ENCODE data around the gene BMPR1B. TPM values are rescaled to one million over a fixed set of nuclear protein-coding genes. Genes with fewer than 3 reads are reported as not detected.

Gene BMPR1B
- total and polyA plus RNA-seq, 4 donors, result 0.27 to 0.70 (median 0.48) TPM

GRCh38 chr4:94741304-94741703 lies 16.5 kb upstream of the BMPR1B start:
- Histone ChIP-seq H3K9me3 (ENCODE audit: control insufficient read depth in 4 of 4, low read length in 3 of 4) (no peaks in the 10 kb centered on the region), H3K27ac (ENCODE audit: low read depth in 1 of 2, low read length in 2 of 2) (no peak overlapping the region), H3K36me3 (ENCODE audit: control insufficient read depth in 4 of 4, insufficient read depth in 3 of 4, low read depth in 1 of 4, low read length in 3 of 4) (no peaks in the 10 kb centered on the region), H3K27me3 (ENCODE audit: control insufficient read depth in 4 of 4, insufficient read depth in 4 of 4, low read length in 3 of 4) (no peaks in the 10 kb centered on the region), H3K4me1 (ENCODE audit: control insufficient read depth in 4 of 4, insufficient read depth in 4 of 4, low read length in 3 of 4) (no peaks in the 10 kb centered on the region), H3K9ac (ENCODE audit: low read depth in 1 of 2, low read length in 2 of 2) (no peak overlapping the region), H3K4me3 (ENCODE audit: low read depth in 1 of 3, low read length in 3 of 3) (no peak overlapping the region)
- no peak for DNase-seq (ENCODE audit: low spot score)
- TF ChIP-seq, protein P1, sequence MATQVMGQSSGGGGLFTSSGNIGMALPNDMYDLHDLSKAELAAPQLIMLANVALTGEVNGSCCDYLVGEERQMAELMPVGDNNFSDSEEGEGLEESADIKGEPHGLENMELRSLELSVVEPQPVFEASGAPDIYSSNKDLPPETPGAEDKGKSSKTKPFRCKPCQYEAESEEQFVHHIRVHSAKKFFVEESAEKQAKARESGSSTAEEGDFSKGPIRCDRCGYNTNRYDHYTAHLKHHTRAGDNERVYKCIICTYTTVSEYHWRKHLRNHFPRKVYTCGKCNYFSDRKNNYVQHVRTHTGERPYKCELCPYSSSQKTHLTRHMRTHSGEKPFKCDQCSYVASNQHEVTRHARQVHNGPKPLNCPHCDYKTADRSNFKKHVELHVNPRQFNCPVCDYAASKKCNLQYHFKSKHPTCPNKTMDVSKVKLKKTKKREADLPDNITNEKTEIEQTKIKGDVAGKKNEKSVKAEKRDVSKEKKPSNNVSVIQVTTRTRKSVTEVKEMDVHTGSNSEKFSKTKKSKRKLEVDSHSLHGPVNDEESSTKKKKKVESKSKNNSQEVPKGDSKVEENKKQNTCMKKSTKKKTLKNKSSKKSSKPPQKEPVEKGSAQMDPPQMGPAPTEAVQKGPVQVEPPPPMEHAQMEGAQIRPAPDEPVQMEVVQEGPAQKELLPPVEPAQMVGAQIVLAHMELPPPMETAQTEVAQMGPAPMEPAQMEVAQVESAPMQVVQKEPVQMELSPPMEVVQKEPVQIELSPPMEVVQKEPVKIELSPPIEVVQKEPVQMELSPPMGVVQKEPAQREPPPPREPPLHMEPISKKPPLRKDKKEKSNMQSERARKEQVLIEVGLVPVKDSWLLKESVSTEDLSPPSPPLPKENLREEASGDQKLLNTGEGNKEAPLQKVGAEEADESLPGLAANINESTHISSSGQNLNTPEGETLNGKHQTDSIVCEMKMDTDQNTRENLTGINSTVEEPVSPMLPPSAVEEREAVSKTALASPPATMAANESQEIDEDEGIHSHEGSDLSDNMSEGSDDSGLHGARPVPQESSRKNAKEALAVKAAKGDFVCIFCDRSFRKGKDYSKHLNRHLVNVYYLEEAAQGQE (IDR thresholded peaks at IDR 0.05), result no peak
- no peak for TF ChIP-seq SP1 (IDR thresholded peaks at IDR 0.05)
- WGBS, result 92% methylated on average over 1 of the region's 1 CpG

GRCh38 chr4:94743838-94744237 lies 13.9 kb upstream of the BMPR1B start:
- Histone ChIP-seq H3K9me3 (ENCODE audit: control insufficient read depth in 4 of 4, low read length in 3 of 4) (no peaks in the 10 kb centered on the region), H3K27ac (ENCODE audit: low read depth in 1 of 2, low read length in 2 of 2) (no peak overlapping the region), H3K9ac (ENCODE audit: low read depth in 1 of 2, low read length in 2 of 2) (no peak overlapping the region), H3K36me3 (ENCODE audit: control insufficient read depth in 4 of 4, insufficient read depth in 3 of 4, low read depth in 1 of 4, low read length in 3 of 4) (no peaks in the 10 kb centered on the region), H3K4me3 (ENCODE audit: low read depth in 1 of 3, low read length in 3 of 3) (no peak overlapping the region), H3K27me3 (ENCODE audit: control insufficient read depth in 4 of 4, insufficient read depth in 4 of 4, low read length in 3 of 4) (no peaks in the 10 kb centered on the region), H3K4me1 (ENCODE audit: control insufficient read depth in 4 of 4, insufficient read depth in 4 of 4, low read length in 3 of 4) (no peaks in the 10 kb centered on the region)
- TF ChIP-seq, protein P1 (IDR thresholded peaks at IDR 0.05), result no peak
- no peak for TF ChIP-seq RXRA (IDR thresholded peaks at IDR 0.05)
- no peak for TF ChIP-seq HNF4G (IDR thresholded peaks at IDR 0.05)
- TF ChIP-seq ZBTB33 (IDR thresholded peaks at IDR 0.05), result no peak
- no peak for TF ChIP-seq SP1 (IDR thresholded peaks at IDR 0.05)
- no peak for TF ChIP-seq CTCF (IDR thresholded peaks at IDR 0.05; ENCODE audit: low read depth, low read length, missing input control)
- no peak for TF ChIP-seq FOXA1 (IDR thresholded peaks at IDR 0.05)
- TF ChIP-seq NR2F2 (IDR thresholded peaks at IDR 0.05), result no peak
- TF ChIP-seq, protein P2, sequence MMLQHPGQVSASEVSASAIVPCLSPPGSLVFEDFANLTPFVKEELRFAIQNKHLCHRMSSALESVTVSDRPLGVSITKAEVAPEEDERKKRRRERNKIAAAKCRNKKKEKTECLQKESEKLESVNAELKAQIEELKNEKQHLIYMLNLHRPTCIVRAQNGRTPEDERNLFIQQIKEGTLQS (IDR thresholded peaks at IDR 0.05), result no peak
- TF ChIP-seq TAF1 (conservative IDR thresholded peaks at IDR 0.05), result no peak
- no peak for TF ChIP-seq JUND (IDR thresholded peaks at IDR 0.05)
- TF ChIP-seq HNF4A (conservative IDR thresholded peaks at IDR 0.05), result no peak
- no peak for TF ChIP-seq YY1 (IDR thresholded peaks at IDR 0.05)
- no peak for TF ChIP-seq FOXA2 (IDR thresholded peaks at IDR 0.05)
- no peak for TF ChIP-seq EGR1 (IDR thresholded peaks at IDR 0.05; ENCODE audit: low read depth in 2 of 2)
- TF ChIP-seq GABPA (IDR thresholded peaks at IDR 0.05 in 1 of 2, conservative IDR thresholded peaks at IDR 0.05 in 1 of 2), result no peak
- WGBS, result 90% methylated on average over 3 of the region's 3 CpGs
- DNase-seq (ENCODE audit: low spot score), result no peak

Data from liver (tissue), 9 donors.